ENCODE measurements around the gene CD47.

DNA sequence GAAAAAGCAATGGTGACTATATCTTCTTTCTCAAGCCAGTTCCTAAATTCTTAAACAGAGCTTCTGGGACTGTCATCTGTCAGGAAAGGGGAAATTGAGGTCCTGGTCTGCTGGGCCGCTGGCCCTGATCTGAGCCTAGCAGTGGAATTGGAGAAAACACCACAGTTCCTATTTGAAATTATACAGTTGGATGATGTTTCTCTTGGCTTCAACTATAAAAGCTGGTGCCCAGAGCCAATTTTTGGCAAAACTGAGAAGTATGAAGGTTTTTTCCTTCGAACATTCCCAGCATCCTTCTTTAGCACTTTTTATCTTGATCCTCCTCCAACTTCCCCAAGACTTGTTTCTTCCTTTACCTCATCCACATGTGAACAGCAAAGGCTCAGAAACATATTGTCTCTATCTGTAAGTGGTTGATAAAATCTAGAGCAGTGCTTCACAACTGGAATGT, 83.9 kb downstream of the CD47 start:
- TF ChIP-seq, protein P1, sequence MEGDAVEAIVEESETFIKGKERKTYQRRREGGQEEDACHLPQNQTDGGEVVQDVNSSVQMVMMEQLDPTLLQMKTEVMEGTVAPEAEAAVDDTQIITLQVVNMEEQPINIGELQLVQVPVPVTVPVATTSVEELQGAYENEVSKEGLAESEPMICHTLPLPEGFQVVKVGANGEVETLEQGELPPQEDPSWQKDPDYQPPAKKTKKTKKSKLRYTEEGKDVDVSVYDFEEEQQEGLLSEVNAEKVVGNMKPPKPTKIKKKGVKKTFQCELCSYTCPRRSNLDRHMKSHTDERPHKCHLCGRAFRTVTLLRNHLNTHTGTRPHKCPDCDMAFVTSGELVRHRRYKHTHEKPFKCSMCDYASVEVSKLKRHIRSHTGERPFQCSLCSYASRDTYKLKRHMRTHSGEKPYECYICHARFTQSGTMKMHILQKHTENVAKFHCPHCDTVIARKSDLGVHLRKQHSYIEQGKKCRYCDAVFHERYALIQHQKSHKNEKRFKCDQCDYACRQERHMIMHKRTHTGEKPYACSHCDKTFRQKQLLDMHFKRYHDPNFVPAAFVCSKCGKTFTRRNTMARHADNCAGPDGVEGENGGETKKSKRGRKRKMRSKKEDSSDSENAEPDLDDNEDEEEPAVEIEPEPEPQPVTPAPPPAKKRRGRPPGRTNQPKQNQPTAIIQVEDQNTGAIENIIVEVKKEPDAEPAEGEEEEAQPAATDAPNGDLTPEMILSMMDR (IDR thresholded peaks at IDR 0.05; ENCODE audit: low read depth, low read length): no peak
- no peak for TF ChIP-seq EZH2phosphoT487 (IDR thresholded peaks at IDR 0.05; ENCODE audit: low read depth)

Data from OCI-LY3 (cell line).